Upper lobe of right lung (tissue), 1 donor: ENCODE results near the gene SCUBE3. TPM values are rescaled to one million over a fixed set of nuclear protein-coding genes. Genes with fewer than 3 reads are reported as not detected.

Source experiments
- ATAC-seq: fragments of 200-7000 bp; cut with Tn5 transposase; one replicate; pipeline ENCODE4 v1.9.1; 2020; ENCODE audit warnings: mild to moderate bottlenecking, moderate library complexity
- DNase-seq: peaks from one replicate; pipeline ENCODE4 v3.0.0-alpha.2; 2020
- H3K27ac ChIP-seq: fragments of 200-600 bp; one replicate; pipeline ENCODE4 v1.8.0; 2022
- H3K27me3 ChIP-seq: fragments of 200-600 bp; one replicate; pipeline ENCODE4 v1.8.0; 2022; ENCODE audit warnings: mild to moderate bottlenecking
- H3K36me3 ChIP-seq: fragments of 200-600 bp; one replicate; pipeline ENCODE4 v1.8.0; 2022
- H3K4me1 ChIP-seq: fragments of 200-600 bp; one replicate; pipeline ENCODE4 v1.8.0; 2022
- H3K4me3 ChIP-seq: fragments of 200-600 bp; one replicate; pipeline ENCODE4 v1.8.0; 2022; ENCODE audit warnings: mild to moderate bottlenecking
- H3K9me3 ChIP-seq: fragments of 200-600 bp; one replicate; pipeline ENCODE4 v1.8.0; 2022
- intact Hi-C: fragments of 100-400 bp; cut with DNase I; formaldehyde crosslinking; loops from one replicate; pipeline ENCODE4 v1.11.0; 2022
- total RNA-seq: library from RNA; stranded (reverse); fragmentation: NEBNext Ultra II Directional; extraction: Animal tissue kit (Norgen Biotek cat#: 25700); gene quantifications from one replicate; pipeline ENCODE4 v1.2.1, GENCODE V29; 2021
- TF ChIP-seq, protein P1 (sequence below): fragments of 200-600 bp; IDR thresholded peaks from one replicate; pipeline ENCODE4 v1.8.0; 2022; ENCODE audit warnings: antibody characterized with exemption
- donor health status: DM: no; HTN: yes; CAD: no; lungs with severe emphysema.

SCUBE3 gene
- total RNA-seq, 1 donor from 2014 or later, result 0.46 TPM

DNA sequence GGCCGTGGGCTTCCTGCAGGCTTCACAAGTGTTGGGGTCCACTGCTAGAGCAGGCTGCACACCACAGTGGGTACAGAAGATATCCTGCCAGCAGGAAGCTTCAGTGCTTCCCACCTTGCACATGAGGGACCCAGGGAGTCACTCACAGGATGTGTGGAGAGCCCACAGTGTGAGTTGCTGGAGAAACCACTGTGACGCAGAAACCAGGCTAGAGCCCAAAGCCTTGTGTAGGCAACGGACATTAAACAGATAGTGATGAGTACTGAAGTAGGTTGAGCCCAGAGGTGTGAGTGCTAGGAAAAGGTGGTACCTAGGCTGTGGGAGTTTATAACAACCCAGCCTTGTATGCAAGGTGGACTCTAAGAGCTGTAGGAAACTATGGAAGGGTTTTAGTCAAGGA is 65.0 kb downstream of the SCUBE3 start:
- Histone ChIP-seq H3K4me3 (no peak overlapping the region), H3K36me3 (peaks cover 29% of the 10 kb centered on the region), H3K4me1 (peaks cover 11% of the 10 kb centered on the region), H3K27ac (no peak overlapping the region), H3K9me3 (no peaks in the 10 kb centered on the region), H3K27me3 (no peaks in the 10 kb centered on the region)
- TF ChIP-seq, protein P1, sequence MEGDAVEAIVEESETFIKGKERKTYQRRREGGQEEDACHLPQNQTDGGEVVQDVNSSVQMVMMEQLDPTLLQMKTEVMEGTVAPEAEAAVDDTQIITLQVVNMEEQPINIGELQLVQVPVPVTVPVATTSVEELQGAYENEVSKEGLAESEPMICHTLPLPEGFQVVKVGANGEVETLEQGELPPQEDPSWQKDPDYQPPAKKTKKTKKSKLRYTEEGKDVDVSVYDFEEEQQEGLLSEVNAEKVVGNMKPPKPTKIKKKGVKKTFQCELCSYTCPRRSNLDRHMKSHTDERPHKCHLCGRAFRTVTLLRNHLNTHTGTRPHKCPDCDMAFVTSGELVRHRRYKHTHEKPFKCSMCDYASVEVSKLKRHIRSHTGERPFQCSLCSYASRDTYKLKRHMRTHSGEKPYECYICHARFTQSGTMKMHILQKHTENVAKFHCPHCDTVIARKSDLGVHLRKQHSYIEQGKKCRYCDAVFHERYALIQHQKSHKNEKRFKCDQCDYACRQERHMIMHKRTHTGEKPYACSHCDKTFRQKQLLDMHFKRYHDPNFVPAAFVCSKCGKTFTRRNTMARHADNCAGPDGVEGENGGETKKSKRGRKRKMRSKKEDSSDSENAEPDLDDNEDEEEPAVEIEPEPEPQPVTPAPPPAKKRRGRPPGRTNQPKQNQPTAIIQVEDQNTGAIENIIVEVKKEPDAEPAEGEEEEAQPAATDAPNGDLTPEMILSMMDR, result no peak
- ATAC-seq (no peak), DNase-seq (no peak)
- intact Hi-C loops, result no loop called here

DNA sequence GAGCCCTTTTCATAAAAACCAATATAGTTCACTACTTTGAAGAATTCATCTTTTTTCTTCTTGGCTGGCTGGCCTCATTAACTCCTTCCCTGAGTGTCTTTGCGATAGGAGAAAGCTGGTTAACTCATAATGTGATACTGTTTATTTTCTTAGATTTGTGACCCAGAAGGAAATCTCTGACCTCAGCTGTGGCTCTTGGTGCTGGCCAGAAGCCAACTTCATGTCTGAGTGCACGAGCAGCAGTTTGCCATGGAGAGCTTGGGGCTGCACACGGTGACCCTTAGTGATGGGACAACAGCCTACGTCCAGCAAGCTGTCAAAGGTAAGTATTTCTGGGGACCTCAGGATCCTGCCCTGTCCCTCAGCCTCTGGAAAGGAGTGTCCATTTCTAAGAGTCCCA is 67.1 kb downstream of the SCUBE3 start:
- DNase-seq (no peak), ATAC-seq (no peak)
- Histone ChIP-seq H3K27ac (no peak overlapping the region), H3K4me1 (peaks cover 2% of the 10 kb centered on the region), H3K27me3 (no peaks in the 10 kb centered on the region), H3K36me3 (peaks cover 51% of the 10 kb centered on the region), H3K4me3 (no peak overlapping the region), H3K9me3 (no peaks in the 10 kb centered on the region)
- TF ChIP-seq, protein P1, result no peak
- intact Hi-C loops, result no loop called here

DNA sequence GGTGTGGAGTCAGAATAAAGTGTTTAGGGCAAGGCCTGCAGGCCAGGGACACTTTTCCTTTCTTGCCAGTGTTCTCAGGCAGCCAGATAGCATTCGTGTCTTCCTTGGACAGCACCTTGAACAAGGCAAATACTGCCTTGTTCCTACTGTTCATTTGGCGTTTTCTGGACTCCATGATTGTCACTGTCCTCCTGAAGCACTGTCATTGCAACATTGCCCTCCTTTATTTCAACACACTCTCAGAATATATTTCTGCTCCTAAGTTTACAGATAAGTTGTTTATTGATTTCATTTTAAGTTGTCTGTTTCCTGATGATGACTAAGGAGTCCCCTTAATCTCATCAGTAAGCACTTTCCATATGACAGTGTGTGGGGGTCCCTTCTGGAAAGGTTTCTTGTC is 68.7 kb downstream of the SCUBE3 start:
- DNase-seq (no peak), ATAC-seq (no peak)
- intact Hi-C loops, result no loop called here
- no peaks in the 10 kb centered on the region for H3K27me3 ChIP-seq
- peaks cover 67% of the 10 kb centered on the region for H3K36me3 ChIP-seq
- no peaks in the 10 kb centered on the region for H3K4me1 ChIP-seq
- H3K27ac ChIP-seq, result no peak overlapping the region
- H3K9me3 ChIP-seq, result no peaks in the 10 kb centered on the region
- TF ChIP-seq, protein P1, result no peak
- H3K4me3 ChIP-seq, result no peak overlapping the region

DNA sequence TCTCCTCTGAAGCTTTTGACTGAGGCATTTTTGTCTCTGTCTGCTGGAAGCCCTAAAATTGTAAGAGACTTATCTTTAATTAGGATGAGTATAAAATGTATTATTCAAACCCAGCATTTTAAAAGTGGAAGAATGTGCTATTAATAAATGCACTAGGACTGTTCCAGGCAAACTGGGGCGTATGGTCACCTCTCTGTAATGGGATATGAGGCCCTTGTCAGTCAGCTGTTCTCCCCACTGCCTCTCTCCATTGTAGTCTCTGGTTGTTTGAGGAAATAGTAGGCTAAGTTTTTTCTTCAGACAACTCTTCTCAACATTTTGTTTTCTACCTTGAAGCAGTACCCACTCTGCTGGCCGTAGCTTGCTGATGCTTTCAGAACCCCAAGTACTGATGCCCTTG is 69.6 kb downstream of the SCUBE3 start:
- intact Hi-C loops, result no loop called here
- DNase-seq (no peak), ATAC-seq (no peak)
- Histone ChIP-seq H3K36me3 (peaks cover 76% of the 10 kb centered on the region), H3K27ac (no peak overlapping the region), H3K9me3 (no peaks in the 10 kb centered on the region), H3K4me1 (no peaks in the 10 kb centered on the region), H3K4me3 (no peak overlapping the region), H3K27me3 (no peaks in the 10 kb centered on the region)
- TF ChIP-seq, protein P1, result no peak

DNA sequence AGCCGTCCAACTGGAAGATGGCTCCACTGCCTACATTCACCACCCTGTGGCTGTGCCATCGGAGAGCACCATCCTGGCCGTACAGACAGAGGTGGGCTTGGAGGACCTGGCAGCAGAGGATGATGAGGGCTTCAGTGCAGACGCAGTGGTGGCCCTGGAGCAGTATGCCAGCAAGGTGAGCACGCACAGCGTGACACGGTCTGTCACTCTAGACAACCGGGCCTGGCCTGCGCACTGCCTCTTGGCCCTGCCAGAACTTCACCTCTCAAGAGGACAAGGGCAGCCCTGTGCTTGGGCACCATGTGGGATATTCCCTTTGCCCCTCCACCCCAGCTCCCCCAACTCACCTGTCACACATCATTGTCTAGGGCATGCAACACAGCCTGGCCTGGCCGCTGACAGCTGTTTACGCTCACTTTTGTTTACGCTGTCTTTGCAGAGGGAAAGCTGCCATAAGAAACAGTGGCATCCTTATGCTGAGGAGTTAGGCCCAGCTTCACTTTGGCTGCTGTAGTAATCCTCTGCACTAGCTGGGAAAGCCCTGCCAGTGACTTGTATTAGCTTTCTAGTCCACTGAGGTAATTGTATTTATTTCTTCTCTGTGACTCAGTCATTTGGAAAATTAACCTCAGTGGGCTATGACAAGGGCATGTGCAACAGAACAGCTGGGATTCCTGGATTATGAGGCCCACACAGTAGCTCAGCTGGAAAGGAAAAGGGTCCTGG is 74.1 kb downstream of the SCUBE3 start:
- H3K9me3 ChIP-seq, result no peaks in the 10 kb centered on the region
- H3K27ac ChIP-seq, result no peak overlapping the region
- DNase-seq, result no peak

More for the DNA sequence above, 74.1 kb downstream of the SCUBE3 start:
- Histone ChIP-seq H3K4me3 (no peak overlapping the region), H3K27me3 (no peaks in the 10 kb centered on the region), H3K4me1 (no peaks in the 10 kb centered on the region), H3K36me3 (peaks cover 97% of the 10 kb centered on the region)
- intact Hi-C loops, result no loop called here
- TF ChIP-seq, protein P1, result no peak
- no peak for ATAC-seq
